Esophagus muscularis mucosa (tissue), 4 donors: ENCODE measurements around the gene TRPV2. TPM values are rescaled to one million over a fixed set of nuclear protein-coding genes. Genes with fewer than 3 reads are reported as not detected.
"Not testable (repeated sequence)": the region's sequence is repeated elsewhere in the genome, so short reads cannot be mapped to it uniquely, and the experiment has no call there.

ENCODE experiments used
- DNase-seq: peaks from one replicate; pipeline ENCODE4 v3.0.0-alpha.2; 2017; ENCODE audit errors: extremely low spot score
- H3K27ac ChIP-seq, 4 donors: fragments of 200-600 bp; sonication (generic); replicated peaks in 1 of 4; 1 replicate in 3 of 4; 2 replicates in 1 of 4; pipeline ENCODE4 v1.5.1; 2016 to 2019; ENCODE audit warnings: mild to moderate bottlenecking in 1 of 4
- H3K27me3 ChIP-seq, 4 donors: fragments of 200-600 bp; sonication (generic); one replicate each; pipeline versions ENCODE4 v1.5.1 to v1.6.0; 2016 to 2019
- H3K36me3 ChIP-seq, 4 donors: fragments of 200-600 bp; sonication (generic); one replicate each; pipeline ENCODE4 v1.5.1; 2016 to 2019
- H3K4me1 ChIP-seq, 4 donors: fragments of 200-600 bp; sonication (generic); one replicate each; pipeline ENCODE4 v1.5.1; 2016 to 2019
- H3K4me3 ChIP-seq, 4 donors: fragments of 200-600 bp; sonication (generic); 1 replicate in 2 of 4; 2 replicates in 2 of 4; pipeline ENCODE4 v1.5.1; 2016 to 2019; ENCODE audit warnings: mild to moderate bottlenecking in 4 of 4, moderate library complexity in 1 of 4
- H3K9me3 ChIP-seq, 4 donors: fragments of 200-600 bp; sonication (generic); 1 replicate in 3 of 4; 2 replicates in 1 of 4; pipeline ENCODE4 v1.5.1; 2016 to 2019
- CTCF ChIP-seq, 3 experiments: fragments of 200-600 bp in 2 of 3; fragments of 450-650 bp in 1 of 3; sonication (generic) in 2 of 3; IDR thresholded peaks; one replicate each; pipeline ENCODE4 v1.5.1; 2017 to 2019; ENCODE audit warnings: antibody characterized with exemption in 3 of 3, mild to moderate bottlenecking in 2 of 3, moderate library complexity in 1 of 3
- EP300 ChIP-seq: sonication (generic); formaldehyde crosslinking; IDR thresholded peaks from one replicate; pipeline ENCODE4 v1.6.1; 2017; ENCODE audit warnings: antibody characterized with exemption
- POLR2A ChIP-seq: fragments of 450-650 bp; IDR thresholded peaks from one replicate; pipeline ENCODE4 v1.6.1; 2017; ENCODE audit warnings: antibody characterized with exemption, moderate library complexity, mild to moderate bottlenecking, low read depth
- POLR2AphosphoS5 ChIP-seq, 2 donors: sonication (generic); formaldehyde crosslinking; IDR thresholded peaks; one replicate each; pipeline ENCODE4 v1.6.1; 2017; ENCODE audit warnings: antibody characterized with exemption in 2 of 2
- WGBS: methylation state at CpG from one replicate; pipeline ENCODE4 v1.1.5; 2018; 5-methylcytosine and 5-hydroxymethylcytosine counted together
- intact Hi-C: fragments of 100-400 bp; cut with DNase I; formaldehyde crosslinking; loops from one replicate; pipeline ENCODE4 v1.15.1; 2023
- total RNA-seq, 4 donors: library from RNA; depleted of rRNA; stranded (reverse); fragments of >200 nt; gene quantifications; one replicate each; pipeline versions ENCODE4 v1.1.0 to v1.2.1, GENCODE V29; 2016

The TRPV2 gene
- total RNA-seq, 4 donors from 2014 or later: 11.3 to 19.1 (median 17.7) TPM

- TF ChIP-seq POLR2AphosphoS5 (IDR thresholded peaks at IDR 0.05) (no peak), POLR2A (no peak), EP300 (no peak), CTCF (IDR thresholded peaks at IDR 0.05) (no peak)
- no peaks in the 10 kb centered on the region for H3K36me3 ChIP-seq
- intact Hi-C loops: no loop called here
- H3K9me3 ChIP-seq: no peaks in the 10 kb centered on the region
- no peaks in the 10 kb centered on the region for H3K27me3 ChIP-seq
- H3K27ac ChIP-seq: no peak overlapping the region
- DNase-seq: no peak
- H3K4me1 ChIP-seq: peaks cover 0 to 4% (median 0%) of the 10 kb centered on the region in 4 donors
- H3K4me3 ChIP-seq: no peak overlapping the region
- WGBS: 52% methylated on average over 8 of the region's 9 CpGs
Observed at GRCh38 chr17:16398270-16399267, 16.8 kb upstream of the TRPV2 start.

- peaks cover 0 to 18% (median 0%) of the 10 kb centered on the region in 4 donors for H3K27me3 ChIP-seq
- DNase-seq: not testable (repeated sequence)
Observed at GRCh38 chr17:16403847-16404246, 11.5 kb upstream of the TRPV2 start.

GRCh38 chr17:16406742-16407674 is 8.4 kb upstream of the TRPV2 start:
- no peaks in the 10 kb centered on the region for H3K36me3 ChIP-seq
- intact Hi-C loops: no loop called here
- peaks cover 11 to 23% (median 20%) of the 10 kb centered on the region in 4 donors for H3K4me1 ChIP-seq
- H3K4me3 ChIP-seq: peak overlapping the region; percentile 56 to 62 (median 60)
- no peaks in the 10 kb centered on the region for H3K9me3 ChIP-seq
- no peak for DNase-seq
- H3K27ac ChIP-seq: peak overlapping the region; percentile 64 to 78 (median 74)
- peaks cover 0 to 18% (median 0%) of the 10 kb centered on the region in 4 donors for H3K27me3 ChIP-seq
- 8% methylated on average over 51 of the region's 67 CpGs for WGBS
- TF ChIP-seq POLR2AphosphoS5 (IDR thresholded peaks at IDR 0.05) (peak in 1 of 2 donors; percentile 22), CTCF (IDR thresholded peaks at IDR 0.05) (no peak), EP300 (no peak)

More at GRCh38 chr17:16403847-16404246, 11.5 kb upstream of the TRPV2 start:
- H3K27ac ChIP-seq, intact Hi-C loops, H3K36me3 ChIP-seq, H3K9me3 ChIP-seq, H3K4me3 ChIP-seq: not testable (repeated sequence)
- H3K4me1 ChIP-seq: peaks cover 11 to 23% (median 20%) of the 10 kb centered on the region in 4 donors
- WGBS: 92% methylated on average over 9 of the region's 9 CpGs

GRCh38 chr17:16407911-16408588 is 7.3 kb upstream of the TRPV2 start:
- Histone ChIP-seq H3K27ac (peak overlapping the region; percentile 64 to 78 (median 74)), H3K4me3 (peak overlapping the region in 3 of 4 donors; percentile 28 to 62 (median 59)), H3K36me3 (no peaks in the 10 kb centered on the region), H3K4me1 (peaks cover 11 to 23% (median 20%) of the 10 kb centered on the region in 4 donors), H3K27me3 (peaks cover 0 to 18% (median 0%) of the 10 kb centered on the region in 4 donors), H3K9me3 (no peaks in the 10 kb centered on the region)
- WGBS: 22% methylated on average over 14 of the region's 14 CpGs
- no peak for TF ChIP-seq POLR2A
- peak in 1 of 2 donors; percentile 10 for TF ChIP-seq POLR2AphosphoS5 (IDR thresholded peaks at IDR 0.05)
- intact Hi-C loops: no loop called here
- no peak for DNase-seq

- WGBS: 98% methylated on average over 5 of the region's 7 CpGs
- Histone ChIP-seq H3K27ac (peak overlapping the region; percentile 59 to 80 (median 78)), H3K4me3 (no peak overlapping the region), H3K4me1 (peaks cover 13 to 50% (median 42%) of the 10 kb centered on the region in 4 donors), H3K36me3 (peaks cover 0 to 31% (median 6%) of the 10 kb centered on the region in 4 donors), H3K27me3 (peaks cover 0 to 6% (median 0%) of the 10 kb centered on the region in 4 donors), H3K9me3 (no peaks in the 10 kb centered on the region)
- intact Hi-C loops: no loop called here
- TF ChIP-seq POLR2A: no peak
- no peak for TF ChIP-seq POLR2AphosphoS5 (IDR thresholded peaks at IDR 0.05)
- no peak for TF ChIP-seq CTCF (IDR thresholded peaks at IDR 0.05)
- no peak for TF ChIP-seq EP300
- no peak for DNase-seq
Observed at GRCh38 chr17:16417399-16417798, 2.0 kb downstream of the TRPV2 start.
